Measurements from ENCODE around the gene IQCC. TPM values are rescaled to one million over a fixed set of nuclear protein-coding genes. Genes with fewer than 3 reads are reported as not detected.

The IQCC gene
- total RNA-seq, 6 experiments from 2014 or later, result 0.27 to 0.87 (median 0.41) TPM

DNA sequence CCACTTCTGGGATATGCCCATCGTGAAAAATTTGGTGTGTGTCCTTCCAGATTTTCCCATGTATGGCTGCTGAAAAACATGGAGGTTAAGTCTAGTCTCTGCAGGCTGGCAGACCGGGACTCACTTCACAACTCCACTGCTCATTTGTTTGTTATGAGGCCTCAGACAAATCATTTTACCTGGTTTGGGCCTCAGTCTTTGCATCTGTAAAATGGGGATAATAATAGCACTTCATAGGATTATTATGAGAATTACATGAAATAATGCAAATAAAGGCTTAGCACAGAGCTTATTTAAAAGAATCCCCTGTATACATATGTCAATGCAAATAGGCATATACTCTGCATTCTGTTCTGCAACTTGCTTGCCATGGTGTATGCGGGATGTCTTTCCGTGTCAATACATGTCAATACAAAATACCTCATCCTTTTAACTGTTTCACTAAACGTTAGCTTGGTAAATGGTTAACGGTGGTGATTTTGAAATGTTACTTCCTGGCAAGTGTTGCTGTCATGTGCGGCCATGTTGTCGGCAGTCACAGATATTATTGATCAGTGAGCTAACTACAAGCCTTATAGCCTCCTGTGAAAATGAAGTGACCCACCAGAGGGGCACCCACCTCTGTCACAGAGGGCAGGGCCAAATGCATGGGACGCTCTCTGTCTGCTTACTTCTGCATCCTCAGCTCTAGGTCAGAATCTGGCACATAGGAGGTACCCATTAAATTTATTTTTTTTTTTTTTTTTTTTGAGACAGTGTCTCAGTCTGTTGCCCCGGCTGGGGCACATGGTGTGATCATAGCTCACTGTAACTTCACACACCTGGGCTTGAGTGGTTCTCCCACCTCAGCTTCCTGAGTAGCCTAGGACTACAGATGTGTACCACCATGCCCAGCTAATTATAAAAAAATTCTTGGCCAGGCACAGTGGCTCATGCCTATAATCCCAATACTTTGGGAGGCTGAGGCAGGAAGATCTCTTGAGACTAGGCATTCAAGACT, 49.9 kb downstream of the IQCC start:
- H3K36me3 ChIP-seq, result no peaks in the 10 kb centered on the region
- no peaks in the 10 kb centered on the region for H3K9me3 ChIP-seq
- H3K27me3 ChIP-seq, result no peaks in the 10 kb centered on the region
- 20% methylated on average over 9 of the region's 10 CpGs for WGBS (ENCODE audit: insufficient coverage, low coverage, low lambda C conversion rate, missing lambda C conversion rate)
- peaks cover 0 to 16% (median 6%) of the 10 kb centered on the region in 4 donors for H3K4me1 ChIP-seq
- DNase-seq (no peak), ATAC-seq (peak; percentile 42 to 79 (median 64))
- intact Hi-C loops (cut with DNase I), result no loop called here
- TF ChIP-seq, protein P1, sequence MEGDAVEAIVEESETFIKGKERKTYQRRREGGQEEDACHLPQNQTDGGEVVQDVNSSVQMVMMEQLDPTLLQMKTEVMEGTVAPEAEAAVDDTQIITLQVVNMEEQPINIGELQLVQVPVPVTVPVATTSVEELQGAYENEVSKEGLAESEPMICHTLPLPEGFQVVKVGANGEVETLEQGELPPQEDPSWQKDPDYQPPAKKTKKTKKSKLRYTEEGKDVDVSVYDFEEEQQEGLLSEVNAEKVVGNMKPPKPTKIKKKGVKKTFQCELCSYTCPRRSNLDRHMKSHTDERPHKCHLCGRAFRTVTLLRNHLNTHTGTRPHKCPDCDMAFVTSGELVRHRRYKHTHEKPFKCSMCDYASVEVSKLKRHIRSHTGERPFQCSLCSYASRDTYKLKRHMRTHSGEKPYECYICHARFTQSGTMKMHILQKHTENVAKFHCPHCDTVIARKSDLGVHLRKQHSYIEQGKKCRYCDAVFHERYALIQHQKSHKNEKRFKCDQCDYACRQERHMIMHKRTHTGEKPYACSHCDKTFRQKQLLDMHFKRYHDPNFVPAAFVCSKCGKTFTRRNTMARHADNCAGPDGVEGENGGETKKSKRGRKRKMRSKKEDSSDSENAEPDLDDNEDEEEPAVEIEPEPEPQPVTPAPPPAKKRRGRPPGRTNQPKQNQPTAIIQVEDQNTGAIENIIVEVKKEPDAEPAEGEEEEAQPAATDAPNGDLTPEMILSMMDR (IDR thresholded peaks at IDR 0.05), result no peak
- no peak for TF ChIP-seq POLR2A (IDR thresholded peaks at IDR 0.05)
- peak overlapping the region in 1 of 3 donors; percentile 7 for H3K4me3 ChIP-seq
- H3K27ac ChIP-seq, result peak overlapping the region in 2 of 3 donors; percentile 13 to 24

DNA sequence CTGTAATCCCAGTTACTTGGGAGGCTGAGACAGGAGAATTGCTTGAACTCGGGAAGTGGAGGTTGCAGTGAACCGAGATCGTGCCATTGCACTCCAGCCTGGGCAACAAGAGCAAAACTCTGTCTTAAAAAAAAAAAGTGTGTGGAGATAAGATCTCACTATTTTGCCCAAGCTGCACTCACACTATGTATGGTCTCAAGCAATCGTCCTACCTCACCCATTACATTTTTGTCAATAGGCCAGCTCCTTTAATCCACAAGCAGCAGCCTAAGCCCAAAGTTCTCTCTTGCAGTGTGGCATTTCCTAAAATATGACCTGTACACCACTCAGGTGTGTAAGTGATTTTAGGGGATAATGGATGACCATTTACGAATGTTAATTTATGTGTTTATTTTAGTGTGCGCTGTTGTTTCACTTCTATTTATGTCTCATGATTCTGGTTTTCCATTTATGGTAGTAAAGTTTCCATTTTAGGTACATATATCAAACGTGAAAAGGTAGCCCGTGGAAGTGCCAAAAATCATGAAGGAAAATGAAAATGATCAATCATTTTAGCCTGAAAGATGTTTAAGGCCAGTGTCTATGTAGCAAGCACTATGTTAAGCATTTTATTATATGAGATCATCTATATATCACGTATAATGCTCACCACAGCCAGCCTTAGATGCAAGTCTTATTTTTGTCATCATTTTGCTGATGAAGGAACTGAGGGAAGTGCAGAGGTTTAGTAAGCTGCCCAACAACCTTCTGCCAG, 51.2 kb downstream of the IQCC start:
- H3K4me3 ChIP-seq, result no peak overlapping the region
- DNase-seq, result no peak
- no peaks in the 10 kb centered on the region for H3K9me3 ChIP-seq
- H3K27me3 ChIP-seq, result no peaks in the 10 kb centered on the region
- H3K27ac ChIP-seq, result no peak overlapping the region
- H3K36me3 ChIP-seq, result no peaks in the 10 kb centered on the region
- 72% methylated on average over 7 of the region's 9 CpGs for WGBS (ENCODE audit: insufficient coverage, low coverage, low lambda C conversion rate, missing lambda C conversion rate)
- H3K4me1 ChIP-seq, result peaks cover 0 to 10% (median 5%) of the 10 kb centered on the region in 4 donors
- intact Hi-C loops (cut with DNase I), result no loop called here
- no peak for ATAC-seq
- TF ChIP-seq, protein P1 (IDR thresholded peaks at IDR 0.05), result no peak
- TF ChIP-seq POLR2A (IDR thresholded peaks at IDR 0.05), result no peak

DNA sequence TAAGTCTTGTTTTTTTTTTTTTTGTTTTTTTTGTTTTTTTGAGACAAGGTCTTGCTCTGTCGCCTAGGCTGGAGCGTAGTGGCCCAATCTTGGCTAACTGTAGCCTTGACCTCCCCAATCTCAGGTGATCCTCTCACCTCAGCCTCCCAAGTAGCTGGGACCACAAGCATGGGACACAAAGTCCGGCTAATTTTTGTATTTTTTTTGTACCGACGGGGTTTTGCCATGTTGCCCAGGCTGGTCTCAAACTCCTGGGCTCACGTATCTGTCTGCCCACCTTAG, 51.7 kb downstream of the IQCC start:
- TF ChIP-seq, protein P1 (IDR thresholded peaks at IDR 0.05), result no peak
- no peak for TF ChIP-seq POLR2A (IDR thresholded peaks at IDR 0.05)
- Histone ChIP-seq H3K9me3 (no peaks in the 10 kb centered on the region), H3K36me3 (no peaks in the 10 kb centered on the region), H3K27me3 (no peaks in the 10 kb centered on the region), H3K27ac (no peak overlapping the region), H3K4me1 (peaks cover 0 to 10% (median 5%) of the 10 kb centered on the region in 4 donors), H3K4me3 (no peak overlapping the region)
- ATAC-seq (no peak), DNase-seq (no peak)
- intact Hi-C loops (cut with DNase I), result no loop called here
- WGBS (ENCODE audit: insufficient coverage, low coverage, low lambda C conversion rate, missing lambda C conversion rate), result 85% methylated on average over 2 of the region's 6 CpGs

Other genes with a start within 250 kb of the IQCC start
- 10 to 100 TPM; 22.8 to 38.2 (median 34.0) TPM for gene KHDRBS1, start 191.8 kb upstream of the IQCC start, total RNA-seq
- 10 to 100 TPM in 1 of 6 experiments, 1 to 10 TPM in 5; 4.0 to 10.3 (median 6.3) TPM for gene TMEM39B, start 132.7 kb upstream of the IQCC start, total RNA-seq
- gene KPNA6, start 97.6 kb upstream of the IQCC start, total RNA-seq, result 10 to 100 TPM; 23.4 to 44.6 (median 34.0) TPM
- 10 to 100 TPM; 26.0 to 39.6 (median 33.5) TPM for gene TXLNA, start 26.0 kb upstream of the IQCC start, total RNA-seq
- 1 to 10 TPM in 2 of 6 experiments, under 1 TPM in 4; 0.56 to 1.3 (median 0.68) TPM for gene CCDC28B, start 5.1 kb upstream of the IQCC start, total RNA-seq
- gene DCDC2B, start 3.4 kb downstream of the IQCC start, total RNA-seq, result not detected
- gene TMEM234, start 16.7 kb downstream of the IQCC start, total RNA-seq, result 1 to 10 TPM; 3.4 to 7.2 (median 5.9) TPM
- 100 to 1,000 TPM in 2 of 6 experiments, 10 to 100 TPM in 4; 67.5 to 130 (median 71.9) TPM for gene EIF3I, start 16.7 kb downstream of the IQCC start, total RNA-seq
- 1 to 10 TPM; 1.3 to 9.4 (median 5.2) TPM for gene FAM167B, start 41.6 kb downstream of the IQCC start, total RNA-seq
- gene LCK, start 45.6 kb downstream of the IQCC start, total RNA-seq, result 1 to 10 TPM in 4 of 6 experiments, under 1 TPM in 2; 0.73 to 1.7 (median 1.1) TPM
- 10 to 100 TPM; 24.0 to 40.6 (median 32.4) TPM for gene HDAC1, start 86.4 kb downstream of the IQCC start, total RNA-seq
- 10 to 100 TPM in 5 of 6 experiments, 1 to 10 TPM in 1; 10.0 to 24.4 (median 14.2) TPM for gene MARCKSL1, start 130.6 kb downstream of the IQCC start, total RNA-seq
- 1 to 10 TPM; 1.3 to 7.8 (median 5.3) TPM for gene FAM229A, start 156.8 kb downstream of the IQCC start, total RNA-seq
- 1 to 10 TPM in 2 of 6 experiments, under 1 TPM in 4; 0.49 to 1.6 (median 0.85) TPM for gene TSSK3, start 156.9 kb downstream of the IQCC start, total RNA-seq
- 10 to 100 TPM; 44.5 to 73.1 (median 62.1) TPM for gene BSDC1, start 188.8 kb downstream of the IQCC start, total RNA-seq

Data from right lobe of liver (tissue), 6 donors.